GM19238 (cell line): Measurements from ENCODE around the gene LAT.
"Not testable (repeated sequence)": the region's sequence is repeated elsewhere in the genome, so short reads cannot be mapped to it uniquely, and the experiment has no call there.

Experiments used
- DNase-seq: peaks from one replicate; pipeline ENCODE4 v3.0.0; 2011; ENCODE audit warnings: low spot score; ENCODE audit not compliant: insufficient read length

Gene LAT

DNA sequence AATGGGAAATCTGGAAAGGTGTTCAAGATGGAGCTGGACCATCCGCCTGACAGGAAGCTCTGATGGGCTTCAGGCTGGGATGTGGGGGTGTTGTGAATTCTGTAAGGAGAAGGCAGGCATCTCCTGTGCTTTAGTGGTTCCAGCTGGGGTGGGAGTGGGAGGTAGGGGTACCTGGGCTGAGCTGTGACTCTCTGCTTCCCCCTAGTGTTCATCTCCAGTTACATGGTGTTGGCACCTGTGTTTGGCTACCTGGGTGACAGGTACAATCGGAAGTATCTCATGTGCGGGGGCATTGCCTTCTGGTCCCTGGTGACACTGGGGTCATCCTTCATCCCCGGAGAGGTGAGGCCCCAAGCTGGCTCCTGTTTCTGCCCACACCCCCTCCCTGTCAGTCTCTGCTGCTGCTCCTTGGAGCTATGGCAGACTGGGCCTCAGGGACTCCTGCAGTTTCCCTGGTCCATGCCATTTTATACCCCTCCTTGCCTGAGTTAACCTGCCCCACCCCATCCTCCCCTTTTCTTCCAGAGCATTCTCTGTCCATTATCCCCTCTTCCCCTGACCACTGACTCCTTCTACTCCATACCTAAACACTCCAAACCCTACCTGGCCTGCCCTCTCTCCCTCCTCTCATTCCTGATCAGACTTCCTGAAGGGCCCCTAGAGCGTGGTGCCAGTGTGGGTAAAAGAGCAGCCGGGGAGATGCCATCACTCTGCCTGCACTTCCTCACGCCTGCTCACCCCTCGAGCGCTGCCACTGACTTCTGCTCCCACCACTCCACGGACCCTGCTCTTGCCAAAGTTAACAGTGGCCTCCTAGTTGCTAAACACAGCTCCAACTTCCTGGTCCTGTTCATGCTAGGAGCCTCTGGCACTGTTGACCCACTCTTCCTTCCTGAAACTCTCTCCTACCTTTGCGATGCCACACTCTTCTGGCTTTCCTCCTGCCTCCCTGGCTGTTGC lies 6.9 kb upstream of the LAT start:
- no peak for DNase-seq

- DNase-seq = not testable (repeated sequence)
Measured at GRCh38 chr16:28980330-28980729, 4.5 kb upstream of the LAT start.

DNA sequence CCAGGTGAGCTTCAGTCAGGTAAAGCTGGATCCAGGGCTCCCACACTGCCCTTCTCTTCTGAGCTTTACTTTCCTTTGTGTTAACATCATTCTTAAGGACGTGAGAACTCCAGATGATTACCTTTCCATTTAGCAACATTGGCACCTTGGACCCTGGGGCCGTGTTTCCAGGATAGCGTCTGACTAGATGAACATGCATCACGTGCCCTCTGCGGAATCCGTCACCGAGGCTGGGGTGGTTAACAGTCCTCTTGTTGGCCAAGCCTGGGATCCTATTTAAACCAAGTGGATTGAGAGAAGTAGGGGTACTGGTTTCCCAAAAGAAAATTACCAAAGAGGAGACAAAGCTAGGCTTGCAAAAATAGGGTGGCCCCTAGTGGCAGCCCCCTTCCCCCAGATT lies 3.9 kb upstream of the LAT start:
- DNase-seq = no peak

DNA sequence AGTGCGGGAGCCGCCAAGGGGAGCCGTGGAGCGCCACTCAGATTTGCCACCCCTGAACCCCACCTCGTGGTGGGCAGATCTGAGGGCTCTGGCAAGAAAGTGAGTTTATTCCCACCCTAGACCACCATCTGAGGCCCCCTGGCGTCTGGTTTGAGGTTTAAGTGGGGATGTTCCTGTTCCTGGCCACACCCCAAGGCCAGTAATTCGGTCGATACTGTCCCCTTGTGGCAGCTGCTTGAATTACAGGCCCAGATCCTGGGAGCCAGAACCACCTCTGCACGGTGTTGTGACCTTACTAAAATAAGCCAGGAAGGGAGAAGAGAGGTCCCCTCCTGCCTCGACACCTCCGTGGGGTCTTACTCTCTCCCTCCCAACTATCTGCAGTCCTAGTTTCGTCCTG lies 3.3 kb upstream of the LAT start:
- DNase-seq = no peak

GRCh38 chr16:28982418-28982817 lies 2.4 kb upstream of the LAT start:
- DNase-seq = no peak

DNA sequence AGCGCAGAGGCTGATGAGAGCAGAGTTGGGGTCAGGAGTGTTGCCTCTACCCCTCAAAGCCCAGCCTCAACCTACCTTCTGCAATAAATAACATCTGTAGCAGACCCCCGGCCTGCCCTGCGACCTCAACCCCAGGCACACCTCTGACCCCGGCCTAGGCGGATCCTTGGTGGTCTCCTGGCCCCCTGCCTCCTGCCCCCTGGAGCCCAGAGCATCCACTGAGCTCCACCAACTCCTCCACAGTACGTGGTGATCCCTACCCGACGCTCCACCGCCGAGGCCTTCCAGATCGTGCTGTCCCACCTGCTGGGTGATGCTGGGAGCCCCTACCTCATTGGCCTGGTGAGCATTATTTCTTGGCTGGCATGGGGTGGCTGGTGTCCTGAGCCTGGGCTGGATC lies 1.9 kb upstream of the LAT start:
- no peak for DNase-seq

DNA sequence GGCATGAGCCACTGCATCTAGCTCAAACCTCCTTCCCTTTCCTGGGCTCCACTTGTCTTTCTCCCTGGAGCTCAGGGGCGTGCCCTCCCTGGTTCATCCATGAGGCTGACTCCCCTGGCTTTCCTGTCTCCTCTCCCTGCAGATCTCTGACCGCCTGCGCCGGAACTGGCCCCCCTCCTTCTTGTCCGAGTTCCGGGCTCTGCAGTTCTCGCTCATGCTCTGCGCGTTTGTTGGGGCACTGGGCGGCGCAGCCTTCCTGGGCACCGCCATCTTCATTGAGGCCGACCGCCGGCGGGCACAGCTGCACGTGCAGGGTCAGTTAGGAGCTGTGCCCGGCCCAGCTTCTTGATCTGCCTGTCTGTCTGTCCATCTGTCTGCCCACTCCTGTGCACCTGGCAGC lies 1.2 kb upstream of the LAT start:
- no peak for DNase-seq

DNA sequence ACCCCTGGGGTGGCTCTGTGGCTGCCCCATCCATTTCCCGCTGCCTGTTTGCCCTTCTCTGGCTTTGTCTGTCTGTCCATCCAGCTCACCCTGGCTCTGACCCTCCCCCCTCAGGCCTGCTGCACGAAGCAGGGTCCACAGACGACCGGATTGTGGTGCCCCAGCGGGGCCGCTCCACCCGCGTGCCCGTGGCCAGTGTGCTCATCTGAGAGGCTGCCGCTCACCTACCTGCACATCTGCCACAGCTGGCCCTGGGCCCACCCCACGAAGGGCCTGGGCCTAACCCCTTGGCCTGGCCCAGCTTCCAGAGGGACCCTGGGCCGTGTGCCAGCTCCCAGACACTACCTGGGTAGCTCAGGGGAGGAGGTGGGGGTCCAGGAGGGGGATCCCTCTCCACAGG lies 761 bp upstream of the LAT start:
- no peak for DNase-seq

- DNase-seq = no peak
Measured at GRCh38 chr16:28985211-28986041, 574 bp downstream of the LAT start.

DNA sequence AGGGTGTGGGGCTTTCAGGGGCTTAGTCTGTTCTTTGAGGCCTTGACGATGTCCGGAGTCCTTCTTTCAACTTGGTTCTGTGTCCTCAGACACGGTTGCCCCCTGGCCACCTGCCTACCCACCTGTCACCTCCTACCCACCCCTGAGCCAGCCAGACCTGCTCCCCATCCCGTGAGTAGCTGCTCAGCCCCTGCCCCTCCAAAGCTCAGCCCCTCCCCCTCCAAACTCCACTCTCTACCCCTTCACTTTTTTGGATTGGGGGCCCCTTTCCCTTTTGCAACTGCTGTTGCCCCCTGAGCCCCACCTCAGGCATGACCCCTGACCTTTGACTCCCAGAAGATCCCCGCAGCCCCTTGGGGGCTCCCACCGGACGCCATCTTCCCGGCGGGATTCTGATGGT lies 1.2 kb downstream of the LAT start:
- DNase-seq = no peak

DNA sequence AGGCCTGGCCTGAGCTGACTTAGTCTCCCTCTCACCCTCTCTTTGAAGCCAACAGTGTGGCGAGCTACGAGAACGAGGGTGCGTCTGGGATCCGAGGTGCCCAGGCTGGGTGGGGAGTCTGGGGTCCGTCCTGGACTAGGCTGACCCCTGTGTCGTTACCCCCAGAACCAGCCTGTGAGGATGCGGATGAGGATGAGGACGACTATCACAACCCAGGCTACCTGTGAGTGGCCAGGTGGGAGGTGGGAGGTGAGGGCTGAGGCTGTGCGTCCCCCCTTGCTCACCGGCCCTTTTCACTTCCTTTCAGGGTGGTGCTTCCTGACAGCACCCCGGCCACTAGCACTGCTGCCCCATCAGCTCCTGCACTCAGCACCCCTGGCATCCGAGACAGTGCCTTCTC lies 1.6 kb downstream of the LAT start:
- DNase-seq = no peak

- DNase-seq = no peak
Measured at GRCh38 chr16:28987170-28987853, 2.5 kb downstream of the LAT start.

DNA sequence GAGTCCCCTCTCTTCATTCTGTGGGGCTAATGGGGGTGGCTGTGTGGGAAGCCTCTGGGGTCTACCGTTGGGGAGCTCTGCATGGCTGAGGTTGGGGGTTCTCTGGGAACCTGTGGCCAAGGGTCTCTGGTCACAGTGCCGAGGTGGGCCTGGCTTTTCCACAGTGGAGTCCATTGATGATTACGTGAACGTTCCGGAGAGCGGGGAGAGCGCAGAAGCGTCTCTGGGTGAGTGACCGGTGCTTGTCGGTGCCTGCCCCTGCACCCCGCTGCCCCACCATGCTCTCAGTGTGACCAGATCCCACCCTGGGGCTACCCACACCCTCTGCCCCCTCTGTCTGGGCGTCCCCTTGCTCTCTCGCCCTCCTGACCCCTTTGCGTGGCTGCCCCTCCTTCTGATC lies 4.5 kb downstream of the LAT start:
- DNase-seq = no peak

GRCh38 chr16:28990375-28991040 lies 5.7 kb downstream of the LAT start:
- no peak for DNase-seq

DNA sequence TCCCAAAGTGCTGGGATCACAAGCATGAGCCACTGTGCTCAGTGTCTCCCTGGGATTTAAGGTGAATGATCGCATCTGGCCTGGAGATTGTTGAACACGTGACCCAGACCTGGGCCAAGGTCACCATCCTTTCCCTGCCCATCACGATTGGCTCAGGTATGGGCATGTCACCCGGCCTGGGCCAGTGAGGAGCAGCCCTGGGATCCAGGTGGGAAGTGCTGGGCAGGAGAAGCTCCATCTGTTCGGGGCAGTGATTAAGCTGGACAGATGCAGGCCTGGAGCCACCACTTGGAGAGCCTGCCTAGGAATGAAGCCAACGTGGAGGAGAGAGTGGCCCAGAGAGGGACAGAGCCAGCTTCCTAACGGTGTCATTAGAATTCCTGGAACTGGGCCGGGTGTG lies 6.8 kb downstream of the LAT start:
- no peak for DNase-seq

DNA sequence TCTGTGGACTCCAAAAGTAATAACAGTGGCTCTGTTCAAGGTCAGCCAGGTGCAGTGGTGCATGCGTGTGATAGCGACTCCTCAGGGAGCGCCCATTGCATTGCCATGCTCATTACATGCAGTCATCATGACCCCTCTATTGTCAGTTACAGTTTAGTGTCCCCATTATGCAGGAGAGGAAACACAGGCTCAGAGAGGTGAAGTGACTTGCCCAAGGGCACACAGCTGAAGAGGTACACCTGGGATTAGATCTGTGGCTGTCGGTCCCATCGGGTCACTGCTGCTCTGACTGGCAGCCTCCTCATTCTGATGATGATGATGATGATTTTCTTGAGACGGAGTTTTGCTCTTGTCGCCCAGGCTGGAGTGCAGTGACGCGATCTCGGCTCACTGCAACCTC lies 7.6 kb downstream of the LAT start:
- DNase-seq = no peak

DNA sequence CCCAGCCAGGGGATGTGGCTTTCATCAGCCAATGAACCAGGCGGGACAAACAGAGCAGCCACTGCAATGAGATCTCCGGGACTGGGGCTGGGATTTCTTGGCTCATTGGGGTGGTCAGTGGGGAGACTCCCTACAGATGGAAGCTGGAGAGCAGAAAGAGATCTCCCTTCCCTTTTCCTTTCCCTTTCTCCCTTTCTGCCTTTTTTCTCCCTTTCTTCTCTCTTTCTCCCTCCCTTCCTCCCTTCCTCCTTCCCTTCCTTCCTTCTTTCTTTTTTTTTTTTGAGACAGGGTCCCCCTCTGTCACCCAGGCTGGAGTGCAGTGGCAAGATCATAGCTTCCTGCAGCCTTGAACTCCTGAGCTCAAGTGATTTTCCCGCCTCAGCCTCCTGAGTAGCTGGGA lies 14.0 kb downstream of the LAT start:
- no peak for DNase-seq

- DNase-seq = no peak
Measured at GRCh38 chr16:28999577-28999976, 14.7 kb downstream of the LAT start.

- DNase-seq = no peak
Measured at GRCh38 chr16:29000019-29000418, 15.2 kb downstream of the LAT start.

- DNase-seq = not testable (repeated sequence)
Measured at GRCh38 chr16:29004496-29005139, 19.8 kb downstream of the LAT start.
